Effector memory CD8-positive, alpha-beta T cell (primary cell): ENCODE results near the gene ASPRV1.
"Not testable (repeated sequence)": the region's sequence is repeated elsewhere in the genome, so short reads cannot be mapped to it uniquely, and the experiment has no call there.

Experiments
- ATAC-seq: fragments of 150-1000 bp; cut with Tn5 transposase; replicated peaks from 2 replicates; pipeline ENCODE4 v1.10.0; 2021; ENCODE audit warnings: mild to moderate bottlenecking, moderate library complexity
- DNase-seq, 3 experiments: peaks; one replicate each; pipeline ENCODE4 v3.0.0; 2021
- H3K27ac Mint-ChIP-seq, 2 donors: one replicate each; pipeline ENCODE4 v1.8.0; 2022; ENCODE audit warnings: mild to moderate bottlenecking in 2 of 2, mixed read lengths in 2 of 2, moderate library complexity in 2 of 2
- H3K27me3 Mint-ChIP-seq, 2 donors: one replicate each; pipeline ENCODE4 v1.8.0; 2022; ENCODE audit warnings: mixed read lengths in 2 of 2
- H3K36me3 Mint-ChIP-seq: one replicate; pipeline ENCODE4 v1.8.0; 2022; ENCODE audit warnings: mild to moderate bottlenecking, moderate library complexity, mixed read lengths; ENCODE audit not compliant: insufficient read depth
- H3K4me1 Mint-ChIP-seq, 2 donors: one replicate each; pipeline ENCODE4 v1.8.0; 2022; ENCODE audit warnings: low read depth in 2 of 2, mixed read lengths in 2 of 2
- H3K4me3 Mint-ChIP-seq, 2 donors: one replicate each; pipeline ENCODE4 v1.8.0; 2022; ENCODE audit warnings: mild to moderate bottlenecking in 2 of 2, mixed read lengths in 2 of 2, moderate library complexity in 2 of 2
- H3K9me3 Mint-ChIP-seq, 2 donors: one replicate each; pipeline ENCODE4 v1.8.0; 2022; ENCODE audit warnings: mixed read lengths in 2 of 2
- total RNA-seq, 9 experiments: gene quantifications; one replicate each; lab custom pipeline; 2026; lab: John Stamatoyannopoulos, UW

The ASPRV1 gene
- total RNA-seq, result 0 to 0.10 (median 0) reads per million in 9 experiments

DNA sequence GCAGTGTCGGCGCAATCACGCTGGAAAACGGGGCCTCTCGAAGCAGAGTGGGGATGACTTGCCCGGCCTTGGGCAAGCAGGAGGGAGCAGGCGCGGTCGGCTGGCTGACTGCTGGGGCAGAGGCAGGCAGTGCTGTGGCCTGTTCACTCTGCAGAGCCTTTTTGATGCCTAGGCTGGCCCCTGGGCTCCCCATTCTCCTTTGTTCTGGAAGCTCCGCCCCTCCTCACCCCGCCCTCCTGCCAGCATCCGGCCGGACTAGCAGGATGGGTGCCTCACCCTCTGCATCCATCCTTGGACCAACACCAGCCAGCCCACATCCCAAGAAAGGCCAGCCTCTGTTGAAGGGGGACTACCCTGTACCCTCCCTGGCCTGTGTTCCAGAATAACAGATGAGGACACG lies at the start of gene ASPRV1:
Gene ASPRV1, minus strand, starts transcription at position 136 of the 400 bp plus-strand sequence. CDS start 195 bp downstream, outside the sequence.
- Mint-ChIP-seq H3K9me3 (no peaks in the 10 kb centered on the region), H3K36me3 (no peaks in the 10 kb centered on the region), H3K4me3 (no peak within 1 kb of the TSS), H3K27ac (no peak within 1 kb of the TSS), H3K27me3 (peaks cover 0 to 9% of the 10 kb centered on the region in 2 donors), H3K4me1 (peaks cover 4 to 10% of the 10 kb centered on the region in 2 donors)
- DNase-seq (no peak), ATAC-seq (no peak)

- Mint-ChIP-seq H3K4me3 (no peak overlapping the region), H3K9me3 (no peaks in the 10 kb centered on the region), H3K36me3 (peaks cover under 1% of the 10 kb centered on the region), H3K27ac (peak overlapping the region; percentile 46 to 60), H3K27me3 (no peaks in the 10 kb centered on the region), H3K4me1 (peaks cover 10 to 16% of the 10 kb centered on the region in 2 donors)
- DNase-seq (no peak), ATAC-seq (no peak)
Observed at GRCh38 chr2:70010576-70011111, 49.2 kb upstream of the ASPRV1 start.

- no peaks in the 10 kb centered on the region for H3K27me3 Mint-ChIP-seq
- H3K36me3 Mint-ChIP-seq, result no peaks in the 10 kb centered on the region
- H3K9me3 Mint-ChIP-seq, result no peaks in the 10 kb centered on the region
- H3K27ac Mint-ChIP-seq, result peak overlapping the region; percentile 18 to 46
- ATAC-seq (no peak), DNase-seq (no peak)
- no peak overlapping the region for H3K4me3 Mint-ChIP-seq
- H3K4me1 Mint-ChIP-seq, result peaks cover 5 to 14% of the 10 kb centered on the region in 2 donors
Observed at GRCh38 chr2:70009762-70010575, 48.5 kb upstream of the ASPRV1 start.

- no peaks in the 10 kb centered on the region for H3K36me3 Mint-ChIP-seq
- ATAC-seq (no peak), DNase-seq (no peak)
- no peak overlapping the region for H3K27ac Mint-ChIP-seq
- H3K4me3 Mint-ChIP-seq, result no peak overlapping the region
- H3K27me3 Mint-ChIP-seq, result no peaks in the 10 kb centered on the region
- no peaks in the 10 kb centered on the region for H3K9me3 Mint-ChIP-seq
- peaks cover 4 to 14% of the 10 kb centered on the region in 2 donors for H3K4me1 Mint-ChIP-seq
Observed at GRCh38 chr2:70008290-70008689, 46.9 kb upstream of the ASPRV1 start.

DNA sequence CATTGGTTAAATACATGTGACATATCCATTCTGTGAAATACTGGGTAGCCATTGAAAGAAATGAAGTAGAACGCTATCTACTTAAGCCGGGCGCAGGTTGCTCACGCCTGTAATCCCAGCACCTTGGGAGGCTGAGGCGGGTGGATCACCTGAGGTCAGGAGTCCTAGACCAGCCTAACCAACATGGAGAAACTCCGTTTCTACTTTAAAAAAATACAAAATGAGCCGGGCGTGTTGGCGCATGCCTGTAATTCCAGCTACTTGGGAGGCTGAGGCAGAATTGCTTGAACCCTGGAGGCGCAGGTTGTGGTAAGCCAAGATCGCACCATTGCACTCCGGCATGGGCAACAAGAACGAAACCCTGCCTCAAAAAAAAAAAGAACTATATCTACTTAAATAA lies 45.7 kb upstream of the ASPRV1 start:
- H3K9me3 Mint-ChIP-seq, result no peaks in the 10 kb centered on the region
- no peak overlapping the region for H3K4me3 Mint-ChIP-seq
- ATAC-seq, result no peak
- no peak for DNase-seq
- H3K27me3 Mint-ChIP-seq, result no peaks in the 10 kb centered on the region
- no peaks in the 10 kb centered on the region for H3K36me3 Mint-ChIP-seq
- peaks cover 11 to 21% of the 10 kb centered on the region in 2 donors for H3K4me1 Mint-ChIP-seq
- no peak overlapping the region for H3K27ac Mint-ChIP-seq

DNA sequence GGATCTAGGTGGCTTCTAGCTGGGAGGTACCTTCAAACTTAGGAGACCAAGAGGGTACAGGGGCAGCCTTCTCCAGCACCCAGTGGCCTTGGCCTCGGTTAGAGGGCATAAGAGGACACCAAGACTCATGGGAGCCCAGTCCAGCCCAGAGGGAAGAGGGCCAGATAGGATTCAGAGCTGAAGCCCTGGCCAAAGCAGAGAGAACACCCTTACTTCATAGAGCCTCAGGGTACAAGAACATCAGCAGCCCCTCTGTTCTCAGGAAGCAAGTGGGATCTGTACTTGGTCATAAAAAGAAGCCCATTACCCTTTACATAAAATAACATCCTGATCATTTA lies 45.0 kb upstream of the ASPRV1 start:
- DNase-seq, result no peak
- no peak for ATAC-seq
- H3K9me3 Mint-ChIP-seq, result no peaks in the 10 kb centered on the region
- H3K4me1 Mint-ChIP-seq, result peaks cover 14 to 24% of the 10 kb centered on the region in 2 donors
- H3K27me3 Mint-ChIP-seq, result no peaks in the 10 kb centered on the region
- H3K27ac Mint-ChIP-seq, result peak overlapping the region in 1 of 2 donors; percentile 53
- no peaks in the 10 kb centered on the region for H3K36me3 Mint-ChIP-seq
- H3K4me3 Mint-ChIP-seq, result no peak overlapping the region

GRCh38 chr2:70005752-70006446 lies 44.5 kb upstream of the ASPRV1 start:
- ATAC-seq, result no peak
- no peaks in the 10 kb centered on the region for H3K27me3 Mint-ChIP-seq
- no peak overlapping the region for H3K4me3 Mint-ChIP-seq
- DNase-seq, result no peak
- peak overlapping the region in 1 of 2 donors; percentile 53 for H3K27ac Mint-ChIP-seq
- peaks cover 13 to 22% of the 10 kb centered on the region in 2 donors for H3K4me1 Mint-ChIP-seq
- no peaks in the 10 kb centered on the region for H3K36me3 Mint-ChIP-seq
- no peaks in the 10 kb centered on the region for H3K9me3 Mint-ChIP-seq

DNA sequence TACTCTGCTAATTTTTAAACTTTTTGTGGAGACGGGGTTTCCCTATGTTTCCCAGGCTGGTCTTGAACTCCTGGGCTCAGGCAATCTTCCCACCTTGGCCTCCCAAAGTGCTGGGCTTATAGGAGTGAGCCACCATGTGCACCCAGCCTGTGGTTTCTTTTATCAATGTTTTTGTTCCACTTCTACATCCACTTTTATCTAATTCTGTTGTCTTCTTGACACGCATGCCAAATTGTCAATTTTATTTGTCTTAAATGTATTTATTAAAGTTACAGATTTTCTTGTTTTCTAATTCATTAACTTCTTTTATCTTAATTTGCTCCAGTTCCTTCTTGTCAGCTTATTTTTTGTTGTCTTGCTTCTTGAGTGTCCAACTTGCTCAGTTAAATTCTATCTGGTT lies 43.8 kb upstream of the ASPRV1 start:
- no peak for ATAC-seq
- Mint-ChIP-seq H3K9me3 (no peaks in the 10 kb centered on the region), H3K27ac (peak overlapping the region; percentile 4 to 44)

DNA sequence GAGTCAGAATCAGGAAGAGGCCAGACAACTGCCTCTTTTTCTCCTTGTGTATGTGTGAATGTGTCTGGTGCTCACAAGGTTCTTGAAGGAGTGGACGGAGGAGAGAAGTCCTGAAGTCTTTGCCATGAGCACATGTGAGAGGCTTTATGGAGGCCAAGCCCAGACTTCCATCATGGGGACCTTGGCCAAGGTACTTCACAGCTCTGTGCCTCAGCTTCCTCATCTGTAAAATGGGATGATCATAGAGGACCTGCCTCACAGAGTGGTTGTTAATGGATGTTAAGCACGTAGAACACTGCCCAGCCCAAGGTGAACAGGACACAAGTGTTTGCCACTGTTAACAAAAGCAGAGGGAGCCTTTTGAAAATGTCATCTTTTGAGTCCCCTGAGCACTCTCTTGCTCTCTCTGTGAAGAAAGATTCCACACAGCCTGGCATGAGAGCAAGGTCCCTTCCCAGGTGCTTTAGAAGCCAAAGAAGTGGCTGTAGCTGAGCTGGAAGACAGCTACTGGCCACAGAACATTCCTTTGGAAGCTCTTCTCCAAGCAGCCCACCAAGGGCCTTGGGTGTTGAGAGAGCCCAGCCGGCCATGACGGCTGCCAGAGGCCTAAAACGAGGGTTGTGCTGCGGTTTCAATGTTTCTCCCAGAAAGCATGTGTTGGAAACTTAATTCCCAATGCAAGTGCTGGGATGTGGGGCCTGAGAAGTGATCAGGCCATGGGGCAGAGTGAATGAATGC lies 41.8 kb upstream of the ASPRV1 start:
- ATAC-seq (no peak), DNase-seq (no peak)
- Mint-ChIP-seq H3K9me3 (no peaks in the 10 kb centered on the region), H3K36me3 (no peaks in the 10 kb centered on the region), H3K4me1 (peaks cover 10 to 16% of the 10 kb centered on the region in 2 donors), H3K4me3 (no peak overlapping the region), H3K27me3 (no peaks in the 10 kb centered on the region), H3K27ac (peak overlapping the region; percentile 82 to 85)

More for the DNA sequence above, 43.8 kb upstream of the ASPRV1 start:
- DNase-seq, result no peak
- H3K4me3 Mint-ChIP-seq, result no peak overlapping the region
- no peaks in the 10 kb centered on the region for H3K36me3 Mint-ChIP-seq
- peaks cover 10 to 20% of the 10 kb centered on the region in 2 donors for H3K4me1 Mint-ChIP-seq
- H3K27me3 Mint-ChIP-seq, result no peaks in the 10 kb centered on the region

GRCh38 chr2:70002241-70002899 lies 40.9 kb upstream of the ASPRV1 start:
- H3K4me3 Mint-ChIP-seq, result peak overlapping the region in 1 of 2 donors; percentile 18
- no peaks in the 10 kb centered on the region for H3K9me3 Mint-ChIP-seq
- peaks cover 2% of the 10 kb centered on the region for H3K36me3 Mint-ChIP-seq
- H3K27me3 Mint-ChIP-seq, result no peaks in the 10 kb centered on the region
- ATAC-seq, result peak; percentile 72
- no peak for DNase-seq
- peak overlapping the region; percentile 82 to 85 for H3K27ac Mint-ChIP-seq
- peaks cover 10 to 21% of the 10 kb centered on the region in 2 donors for H3K4me1 Mint-ChIP-seq

DNA sequence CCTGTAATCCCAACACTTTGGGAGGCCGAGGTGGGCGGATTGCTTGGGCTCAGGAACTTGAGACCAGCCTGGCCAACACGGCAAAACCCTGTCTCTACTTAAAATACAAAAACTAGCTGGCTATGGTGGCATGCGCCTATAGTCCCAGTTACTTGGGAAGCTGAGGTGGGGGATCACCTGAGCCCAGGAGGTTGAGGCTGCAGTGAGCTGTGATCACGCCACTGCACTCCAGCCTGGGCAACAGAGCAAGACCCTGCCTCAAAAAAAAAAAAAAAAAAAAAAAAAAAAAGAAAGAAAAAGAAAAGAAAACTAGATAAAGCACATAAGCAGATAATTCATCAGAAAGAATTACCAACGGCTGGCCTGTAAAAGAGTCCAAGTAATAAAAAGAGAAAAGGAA lies 39.1 kb upstream of the ASPRV1 start:
- DNase-seq, H3K27me3 Mint-ChIP-seq, ATAC-seq, H3K27ac Mint-ChIP-seq, H3K4me3 Mint-ChIP-seq, H3K9me3 Mint-ChIP-seq, H3K36me3 Mint-ChIP-seq: not testable (repeated sequence)
- H3K4me1 Mint-ChIP-seq, result peaks cover 10 to 18% of the 10 kb centered on the region in 2 donors

GRCh38 chr2:69998761-69999160 lies 37.3 kb upstream of the ASPRV1 start:
- H3K4me3 Mint-ChIP-seq, result no peak overlapping the region
- ATAC-seq, result no peak
- H3K9me3 Mint-ChIP-seq, result no peaks in the 10 kb centered on the region
- H3K4me1 Mint-ChIP-seq, result peaks cover 10 to 18% of the 10 kb centered on the region in 2 donors
- peak overlapping the region in 1 of 2 donors; percentile 49 for H3K27ac Mint-ChIP-seq
- no peak for DNase-seq
- H3K36me3 Mint-ChIP-seq, result peaks cover 8% of the 10 kb centered on the region
- H3K27me3 Mint-ChIP-seq, result no peaks in the 10 kb centered on the region
